Ishikawa (cell line): ENCODE measurements around the gene RASAL2.

Experiments used
- CEBPB ChIP-seq: IDR thresholded peaks from 2 replicates; pipeline ENCODE4 v1.6.1; 2012
- CREB1 ChIP-seq: IDR thresholded peaks from 2 replicates; pipeline ENCODE4 v1.6.1; 2012; ENCODE audit warnings: low read depth
- EGR1 ChIP-seq: IDR thresholded peaks from 2 replicates; pipeline ENCODE4 v1.6.1; 2012
- EP300 ChIP-seq: IDR thresholded peaks from 2 replicates; pipeline ENCODE4 v1.6.1; 2012; ENCODE audit warnings: borderline replicate concordance
- FOXM1 ChIP-seq: IDR thresholded peaks from 2 replicates; pipeline ENCODE4 v1.6.1; 2012; ENCODE audit warnings: low read depth, borderline replicate concordance
- MAX ChIP-seq: IDR thresholded peaks from 2 replicates; pipeline ENCODE4 v1.6.1; 2012
- NFIC ChIP-seq: IDR thresholded peaks from 2 replicates; pipeline ENCODE4 v1.6.1; 2012
- RAD21 ChIP-seq: IDR thresholded peaks from 2 replicates; pipeline ENCODE4 v1.6.1; 2012; ENCODE audit warnings: low read depth
- TAF1 ChIP-seq: IDR thresholded peaks from 2 replicates; pipeline ENCODE4 v1.6.1; 2012; ENCODE audit warnings: low read depth, mild to moderate bottlenecking
- TCF12 ChIP-seq: IDR thresholded peaks from 2 replicates; pipeline ENCODE4 v1.6.1; 2012; ENCODE audit warnings: low read depth
- TEAD4 ChIP-seq: IDR thresholded peaks from 2 replicates; pipeline ENCODE4 v1.6.1; 2012
- USF1 ChIP-seq: IDR thresholded peaks from 2 replicates; pipeline ENCODE4 v1.6.1; 2012
- YY1 ChIP-seq: IDR thresholded peaks from 2 replicates; pipeline ENCODE4 v1.6.1; 2012; ENCODE audit warnings: low read depth
- ZBTB7A ChIP-seq: IDR thresholded peaks from 2 replicates; pipeline ENCODE4 v1.6.1; 2012; ENCODE audit warnings: low read depth
- TF ChIP-seq, protein P1 (sequence below): IDR thresholded peaks from 2 replicates; pipeline ENCODE4 v1.6.1; 2012; ENCODE audit warnings: low read depth, mild to moderate bottlenecking

Gene RASAL2

GRCh38 chr1:178101654-178102053 is 7.8 kb downstream of the RASAL2 start:
- TF ChIP-seq YY1 (no peak), ZBTB7A (no peak), FOXM1 (no peak), CREB1 (no peak)

DNA sequence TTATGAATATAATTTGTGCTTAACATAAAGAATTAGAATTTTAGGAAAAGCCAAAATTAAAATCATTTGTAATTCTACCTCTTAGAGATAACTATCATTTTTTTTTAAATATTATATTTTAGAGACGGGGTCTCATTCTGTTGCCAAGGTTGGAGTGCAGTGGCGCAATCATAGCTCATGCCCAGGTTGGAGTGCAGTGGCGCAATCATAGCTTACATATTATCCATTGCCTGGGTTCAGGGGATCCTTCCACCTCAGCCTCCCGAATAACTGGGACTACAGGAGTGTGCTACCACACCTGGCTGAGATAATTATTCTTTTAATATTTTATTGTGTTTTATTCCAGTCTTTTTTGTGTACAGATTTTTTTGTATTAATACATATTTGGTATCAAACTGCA is 8.3 kb downstream of the RASAL2 start:
- TF ChIP-seq CEBPB (peak; percentile 58; the same call in 1 of the 2 replicates), ZBTB7A (no peak)

- no peak for TF ChIP-seq TEAD4
- no peak for TF ChIP-seq USF1
- no peak for TF ChIP-seq RAD21
- TF ChIP-seq TCF12, result no peak
- no peak for TF ChIP-seq TAF1
- TF ChIP-seq YY1, result no peak
- TF ChIP-seq, protein P1, sequence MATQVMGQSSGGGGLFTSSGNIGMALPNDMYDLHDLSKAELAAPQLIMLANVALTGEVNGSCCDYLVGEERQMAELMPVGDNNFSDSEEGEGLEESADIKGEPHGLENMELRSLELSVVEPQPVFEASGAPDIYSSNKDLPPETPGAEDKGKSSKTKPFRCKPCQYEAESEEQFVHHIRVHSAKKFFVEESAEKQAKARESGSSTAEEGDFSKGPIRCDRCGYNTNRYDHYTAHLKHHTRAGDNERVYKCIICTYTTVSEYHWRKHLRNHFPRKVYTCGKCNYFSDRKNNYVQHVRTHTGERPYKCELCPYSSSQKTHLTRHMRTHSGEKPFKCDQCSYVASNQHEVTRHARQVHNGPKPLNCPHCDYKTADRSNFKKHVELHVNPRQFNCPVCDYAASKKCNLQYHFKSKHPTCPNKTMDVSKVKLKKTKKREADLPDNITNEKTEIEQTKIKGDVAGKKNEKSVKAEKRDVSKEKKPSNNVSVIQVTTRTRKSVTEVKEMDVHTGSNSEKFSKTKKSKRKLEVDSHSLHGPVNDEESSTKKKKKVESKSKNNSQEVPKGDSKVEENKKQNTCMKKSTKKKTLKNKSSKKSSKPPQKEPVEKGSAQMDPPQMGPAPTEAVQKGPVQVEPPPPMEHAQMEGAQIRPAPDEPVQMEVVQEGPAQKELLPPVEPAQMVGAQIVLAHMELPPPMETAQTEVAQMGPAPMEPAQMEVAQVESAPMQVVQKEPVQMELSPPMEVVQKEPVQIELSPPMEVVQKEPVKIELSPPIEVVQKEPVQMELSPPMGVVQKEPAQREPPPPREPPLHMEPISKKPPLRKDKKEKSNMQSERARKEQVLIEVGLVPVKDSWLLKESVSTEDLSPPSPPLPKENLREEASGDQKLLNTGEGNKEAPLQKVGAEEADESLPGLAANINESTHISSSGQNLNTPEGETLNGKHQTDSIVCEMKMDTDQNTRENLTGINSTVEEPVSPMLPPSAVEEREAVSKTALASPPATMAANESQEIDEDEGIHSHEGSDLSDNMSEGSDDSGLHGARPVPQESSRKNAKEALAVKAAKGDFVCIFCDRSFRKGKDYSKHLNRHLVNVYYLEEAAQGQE, result no peak
- TF ChIP-seq NFIC, result no peak
Measured at GRCh38 chr1:178107823-178108222, 13.9 kb downstream of the RASAL2 start.

GRCh38 chr1:178109348-178110143 is 15.6 kb downstream of the RASAL2 start:
- TF ChIP-seq ZBTB7A (no peak), CREB1 (no peak), TAF1 (no peak), EP300 (no peak), FOXM1 (no peak), NFIC (no peak), MAX (no peak), RAD21 (no peak), USF1 (no peak), EGR1 (no peak), TEAD4 (no peak), YY1 (no peak), TCF12 (no peak), CEBPB (no peak)
- TF ChIP-seq, protein P1, result no peak

GRCh38 chr1:178115260-178115659 is 21.4 kb downstream of the RASAL2 start:
- TF ChIP-seq USF1 (no peak), EP300 (no peak), EGR1 (no peak), TEAD4 (no peak), NFIC (no peak), CEBPB (no peak), TAF1 (no peak), YY1 (no peak), CREB1 (no peak), RAD21 (no peak), FOXM1 (no peak), MAX (no peak)
- TF ChIP-seq, protein P1, result no peak
